Endothelial cell of umbilical vein (primary cell): ENCODE results near the gene HID1. TPM values are rescaled to one million over a fixed set of nuclear protein-coding genes. Genes with fewer than 3 reads are reported as not detected.

ENCODE experiments used
- BruUV-seq: library from RNA; stranded (reverse); fragments of 400-500 nt; replicated peaks from 2 replicates; lab custom pipeline; 2021; lab: Mats Ljungman, UMichigan
- CTCF ChIA-PET: fragments of 300-600, 350-600 bp; sonication (Branson Sonifier 250); formaldehyde crosslinking; loops from one replicate; lab custom pipeline; 2021; ENCODE audit warnings: antibody characterized with exemption, inconsistent platforms; lab: Charles Lee
- POLR2A ChIA-PET: fragments of 300-600, 350-600 bp; sonication (Branson Sonifier 250); formaldehyde crosslinking; loops from one replicate; lab custom pipeline; 2021; ENCODE audit warnings: antibody characterized with exemption, inconsistent platforms; lab: Charles Lee
- DNase-seq: peaks from one replicate; pipeline ENCODE4 v3.0.0-alpha.2; 2011; ENCODE audit warnings: low read depth, low spot score
- FAIRE-seq: peaks from 2 replicates; lab custom pipeline; 2011; peaks lifted over from hg19 to GRCh38; lab: Jason Lieb, UNC
- H2AFZ ChIP-seq: 2 replicates; pipeline ENCODE4 v1.6.0; 2012; ENCODE audit warnings: low read depth, low read length, control low read depth, inconsistent platforms
- H3K27ac ChIP-seq: 2 replicates; pipeline ENCODE4 v1.5.1; 2011; ENCODE audit warnings: low read depth, mild to moderate bottlenecking, control low read depth, low read length, moderate library complexity; ENCODE audit not compliant: insufficient read depth
- H3K27me3 ChIP-seq, 2 experiments: 2 replicates each; pipeline versions ENCODE4 v1.6.0 to v1.6.1; 2011; ENCODE audit warnings: low read length in 2 of 2, mixed read lengths in 1 of 2; ENCODE audit not compliant: control insufficient read depth in 2 of 2, insufficient read depth in 2 of 2
- H3K36me3 ChIP-seq, 2 experiments: 2 replicates in 1 of 2; 3 replicates in 1 of 2; pipeline ENCODE4 v1.5.1; 2011; ENCODE audit warnings: low read length in 2 of 2, mild to moderate bottlenecking in 1 of 2, moderate library complexity in 1 of 2; ENCODE audit not compliant: control insufficient read depth in 2 of 2, insufficient read depth in 2 of 2; ENCODE audit errors: extremely low read depth in 1 of 2
- H3K4me1 ChIP-seq: 3 replicates; pipeline ENCODE4 v1.5.1; 2011; ENCODE audit warnings: mild to moderate bottlenecking, low read length; ENCODE audit not compliant: control insufficient read depth, insufficient read depth; ENCODE audit errors: extremely low read depth
- H3K4me2 ChIP-seq: 2 replicates; pipeline ENCODE4 v1.6.1; 2011; ENCODE audit warnings: low read length, control low read depth, mixed read lengths; ENCODE audit not compliant: insufficient read depth
- H3K4me3 ChIP-seq, 3 experiments: fragments of 200-600 bp in 1 of 3; sonication (generic), shearing (Covaris generic) in 1 of 3; replicated peaks in 1 of 3; 2 replicates each; pipeline ENCODE4 v1.5.1; 2011 to 2016; ENCODE audit warnings: control low read depth in 3 of 3, low read length in 3 of 3, mild to moderate bottlenecking in 2 of 3, inconsistent platforms in 1 of 3, low read depth in 1 of 3, moderate library complexity in 1 of 3; ENCODE audit not compliant: insufficient read depth in 1 of 3
- H3K79me2 ChIP-seq: 2 replicates; pipeline ENCODE4 v1.6.0; 2012; ENCODE audit warnings: low read length, inconsistent platforms; ENCODE audit not compliant: control insufficient read depth, insufficient read depth
- H3K9ac ChIP-seq: replicated peaks from 2 replicates; pipeline ENCODE3; 2011; ENCODE audit warnings: low read length, control low read depth; ENCODE audit not compliant: insufficient read depth; ENCODE audit errors: extremely low read depth
- H3K9me1 ChIP-seq: replicated peaks from 3 replicates; pipeline ENCODE4 v1.6.0; 2011; ENCODE audit warnings: mild to moderate bottlenecking, low read length; ENCODE audit not compliant: control insufficient read depth, insufficient read depth; ENCODE audit errors: extremely low read depth
- H3K9me3 ChIP-seq: replicated peaks from 2 replicates; pipeline ENCODE4 v1.5.1; 2012; ENCODE audit warnings: low read length, inconsistent platforms; ENCODE audit not compliant: control insufficient read depth, insufficient read depth
- H4K20me1 ChIP-seq: replicated peaks from 2 replicates; pipeline ENCODE3; 2011; ENCODE audit warnings: mild to moderate bottlenecking, low read length; ENCODE audit not compliant: control insufficient read depth, insufficient read depth; ENCODE audit errors: extremely low read depth
- CTCF ChIP-seq, 2 donors: IDR thresholded peaks; 1 replicate in 1 of 2; 2 replicates in 1 of 2; pipeline ENCODE4 v1.5.1; 2011; ENCODE audit warnings: low read length in 2 of 2, mild to moderate bottlenecking in 2 of 2, moderate library complexity in 2 of 2, control low read depth in 1 of 2, inconsistent platforms in 1 of 2, low read depth in 1 of 2; ENCODE audit not compliant: insufficient read depth in 1 of 2; ENCODE audit errors: extremely low read depth in 1 of 2
- EZH2 ChIP-seq: IDR thresholded peaks from 2 replicates; pipeline ENCODE4 v1.6.1; 2012; ENCODE audit warnings: borderline replicate concordance, low read depth, mild to moderate bottlenecking, moderate library complexity, low read length, inconsistent platforms; ENCODE audit not compliant: severe bottlenecking
- FOS ChIP-seq: IDR thresholded peaks from 2 replicates; pipeline ENCODE4 v1.6.1; 2011; ENCODE audit warnings: mild to moderate bottlenecking, low read length, moderate library complexity, borderline replicate concordance; ENCODE audit not compliant: insufficient read depth
- GATA2 ChIP-seq: IDR thresholded peaks from 2 replicates; pipeline ENCODE4 v1.7.0; 2011; ENCODE audit warnings: low read depth, mild to moderate bottlenecking, moderate library complexity, mixed read lengths, low read length; ENCODE audit not compliant: insufficient read length, insufficient read depth
- JUN ChIP-seq: IDR thresholded peaks from 2 replicates; pipeline ENCODE4 v1.6.1; 2011; ENCODE audit warnings: borderline replicate concordance, low read depth; ENCODE audit not compliant: insufficient read length, insufficient read depth
- MAX ChIP-seq: IDR thresholded peaks from 2 replicates; pipeline ENCODE4 v1.6.1; 2011; ENCODE audit not compliant: insufficient read depth, insufficient read length
- MYC ChIP-seq: IDR thresholded peaks from one replicate; pipeline ENCODE4 v1.6.1; 2011; ENCODE audit warnings: mild to moderate bottlenecking, low read depth, low read length
- POLR2A ChIP-seq: IDR thresholded peaks from 2 replicates; pipeline ENCODE4 v1.6.1; 2012; ENCODE audit warnings: low read depth, mild to moderate bottlenecking, control low read depth, low read length
- POLR2AphosphoS5 ChIP-seq: IDR thresholded peaks from 2 replicates; pipeline ENCODE4 v1.6.1; 2012; ENCODE audit warnings: low read depth, mild to moderate bottlenecking, control low read depth, low read length, moderate library complexity; ENCODE audit not compliant: insufficient read depth
- dilution Hi-C: fragments of 300-500 bp; cut with MboI; formaldehyde crosslinking; loops from one replicate; pipeline ENCODE4 v1.15.0; 2019; ENCODE audit warnings: low sequenced_read_pairs; ENCODE audit not compliant: extremely low pct_ligation_motif_present
- intact Hi-C: fragments of 100-400 bp; cut with micrococcal nuclease; formaldehyde crosslinking; loops from one replicate; pipeline ENCODE4 v1.10.0; 2022
- polyA plus RNA-seq, 4 experiments: library from polyadenylated mRNA; depleted of rRNA in 3 of 4; stranded (reverse) in 3 of 4; unstranded in 1 of 4; fragments of >200 nt; gene quantifications; 2 replicates each; pipeline versions ENCODE4 v1.2.1 to v1.2.3, GENCODE V29; 2011 to 2012; ENCODE audit warnings: missing spikeins in 1 of 4
- total RNA-seq: library from RNA; stranded (reverse); gene quantifications from 2 replicates; pipeline ENCODE4 v1.2.3, GENCODE V29; 2021

The HID1 gene
- total and polyA plus RNA-seq, 2 donors (not counting 3 experiments of a cell fraction or from before 2014, with no cell fraction given): 41.4 to 53.3 TPM

DNA sequence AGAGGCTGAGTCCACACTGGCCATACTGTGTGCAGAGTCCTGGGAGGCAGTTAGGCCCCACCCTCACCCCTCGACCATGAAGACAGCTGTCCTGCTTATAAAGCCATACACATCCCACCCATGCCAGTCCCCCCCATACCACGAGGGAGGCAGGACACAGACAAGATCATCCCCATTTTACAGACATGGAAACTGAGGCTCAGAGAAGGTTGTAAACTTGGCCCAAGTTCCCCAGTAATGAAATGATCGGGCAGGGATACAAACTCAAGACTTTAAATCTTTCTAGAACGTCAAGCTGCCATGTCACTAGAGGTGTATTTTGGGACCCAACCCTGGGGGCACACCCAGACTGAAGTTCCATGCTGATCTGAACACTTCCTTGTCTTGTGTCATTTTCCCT lies 16.5 kb downstream of the HID1 start:
- no peak overlapping the region for H3K4me3 ChIP-seq
- no peak overlapping the region for H3K9ac ChIP-seq
- no TSS peak for BruUV-seq
- TF ChIP-seq EZH2 (no peak), GATA2 (no peak), MAX (no peak), MYC (no peak), POLR2A (no peak), FOS (no peak), POLR2AphosphoS5 (no peak), JUN (no peak), CTCF (IDR thresholded peaks at IDR 0.05; ENCODE audit: extremely low read depth in 1 of 2, insufficient read depth in 1 of 2, low read depth in 1 of 2, low read length in 2 of 2) (no peak)
- H2AFZ ChIP-seq: no peak overlapping the region
- FAIRE-seq (no peak), DNase-seq (no peak)
- dilution Hi-C loops (no loop called here), intact Hi-C loops (no loop called here)
- H4K20me1 ChIP-seq: no peaks in the 10 kb centered on the region
- H3K79me2 ChIP-seq: no peaks in the 10 kb centered on the region
- H3K27ac ChIP-seq: no peak overlapping the region
- H3K9me3 ChIP-seq: no peaks in the 10 kb centered on the region
- no peak overlapping the region for H3K4me2 ChIP-seq
- H3K27me3 ChIP-seq: no peaks in the 10 kb centered on the region
- H3K9me1 ChIP-seq: no peaks in the 10 kb centered on the region
- ChIA-PET CTCF (interaction anchor here (1.1 to 4.6 kb wide), 4 partner anchors 16 to 165 kb away, joined by 3 to 58 read pairs (median 15); partner anchors contain the start of genes HID1 and OTOP2), POLR2A (no interaction called here)
- no peaks in the 10 kb centered on the region for H3K4me1 ChIP-seq
- H3K36me3 ChIP-seq: no peaks in the 10 kb centered on the region
